A673 (cell line): Measurements from ENCODE around the gene BTBD18.

Source experiments
- CTCF ChIP-seq: fragments of 300-800, 200-600 bp; sonication (generic); conservative IDR thresholded peaks from 2 replicates; pipeline ENCODE4 v1.5.1; 2017; ENCODE audit warnings: low read depth, mild to moderate bottlenecking, antibody characterized with exemption, low read length, moderate library complexity, mixed read lengths
- EZH2 ChIP-seq: fragments of 200-600 bp; sonication (generic); IDR thresholded peaks from 2 replicates; pipeline ENCODE4 v1.6.1; 2017; ENCODE audit warnings: borderline replicate concordance, low read depth, mild to moderate bottlenecking, mixed read lengths, antibody characterized with exemption, low read length; ENCODE audit not compliant: poor library complexity, severe bottlenecking

GRCh38 chr11:57711414-57712255 lies 40.0 kb downstream of the BTBD18 start, which contains the start of gene MED19:
- TF ChIP-seq CTCF (no peak), EZH2 (no peak)
